GM23338 (cell line): ENCODE results near the gene NFE2L1. TPM values are rescaled to one million over a fixed set of nuclear protein-coding genes. Genes with fewer than 3 reads are reported as not detected.
A peak's percentile ranks its signal among the peaks of the same experiment; 100 is the strongest.

ENCODE experiments used
- ATAC-seq: fragments of 200-7000 bp; cut with Tn5 transposase; 3 replicates; pipeline ENCODE4 v1.9.1; 2020
- DNase-seq: peaks from one replicate; pipeline ENCODE4 v3.0.0-alpha.2; 2015; ENCODE audit warnings: low spot score
- H2AFZ ChIP-seq: fragments of 200-600 bp; sonication (generic); 2 replicates; pipeline ENCODE4 v1.8.0; 2016; ENCODE audit warnings: antibody characterized with exemption, mild to moderate bottlenecking, moderate library complexity
- H3F3A ChIP-seq: fragments of 200-600 bp; sonication (generic); replicated peaks from 2 replicates; pipeline ENCODE4 v1.8.0; 2017; ENCODE audit warnings: antibody characterized with exemption, mixed run types, low read depth
- H3K27ac ChIP-seq: fragments of 200-600 bp; sonication (generic); 2 replicates; pipeline ENCODE4 v1.6.1; 2016; ENCODE audit warnings: low read depth
- H3K27me3 ChIP-seq: fragments of 200-600 bp; sonication (generic); 2 replicates; pipeline ENCODE4 v1.8.0; 2016; ENCODE audit warnings: mild to moderate bottlenecking, mixed run types, moderate library complexity; ENCODE audit not compliant: insufficient read depth
- H3K36me3 ChIP-seq: fragments of 200-600 bp; sonication (generic); 2 replicates; pipeline ENCODE4 v1.8.0; 2016; ENCODE audit warnings: mild to moderate bottlenecking; ENCODE audit not compliant: insufficient read depth
- H3K4me1 ChIP-seq: fragments of 200-600 bp; sonication (generic); 2 replicates; pipeline ENCODE4 v1.8.0; 2016; ENCODE audit warnings: mild to moderate bottlenecking, moderate library complexity; ENCODE audit not compliant: insufficient read depth
- H3K4me2 ChIP-seq: fragments of 200-600 bp; sonication (generic); 2 replicates; pipeline ENCODE4 v1.7.1; 2017; ENCODE audit warnings: mixed run types
- H3K4me3 ChIP-seq: fragments of 200-600 bp; sonication (generic); 2 replicates; pipeline ENCODE4 v1.6.1; 2016; ENCODE audit warnings: mixed run types
- H3K79me2 ChIP-seq: fragments of 200-600 bp; sonication (generic); replicated peaks from 2 replicates; pipeline ENCODE4 v1.8.0; 2017; ENCODE audit warnings: mild to moderate bottlenecking; ENCODE audit not compliant: insufficient read depth
- H3K9me2 ChIP-seq: fragments of 200-600 bp; sonication (generic); 2 replicates; pipeline ENCODE4 v1.8.0; 2017; ENCODE audit not compliant: insufficient read depth
- H4K20me1 ChIP-seq: fragments of 200-600 bp; sonication (generic); replicated peaks from 2 replicates; pipeline ENCODE4 v1.8.0; 2017; ENCODE audit warnings: mild to moderate bottlenecking; ENCODE audit not compliant: insufficient read depth
- H3K27ac Mint-ChIP-seq: 2 replicates; pipeline ENCODE4 v1.8.0; 2020; ENCODE audit warnings: inconsistent platforms, mild to moderate bottlenecking, moderate library complexity, mixed read lengths
- H3K27me3 Mint-ChIP-seq: 3 replicates; pipeline ENCODE4 v1.8.0; 2022; ENCODE audit warnings: low read depth, mild to moderate bottlenecking, moderate library complexity, mixed read lengths, inconsistent platforms; ENCODE audit not compliant: insufficient read depth, poor library complexity
- H3K36me3 Mint-ChIP-seq: 3 replicates; pipeline ENCODE4 v1.8.0; 2021; ENCODE audit warnings: low read depth, mild to moderate bottlenecking, inconsistent platforms, moderate library complexity, mixed read lengths
- H3K4me1 Mint-ChIP-seq: 3 replicates; pipeline ENCODE4 v1.8.0; 2020; ENCODE audit warnings: mild to moderate bottlenecking, inconsistent platforms, mixed read lengths
- H3K4me3 Mint-ChIP-seq: 3 replicates; pipeline ENCODE4 v1.8.0; 2021; ENCODE audit warnings: moderate library complexity, mild to moderate bottlenecking, inconsistent platforms, mixed read lengths
- H3K9me3 Mint-ChIP-seq: 3 replicates; pipeline ENCODE4 v1.8.0; 2020; ENCODE audit warnings: moderate library complexity, mild to moderate bottlenecking, inconsistent platforms, mixed read lengths
- CREB1 ChIP-seq: fragments of 250-450 bp; sonication (Bioruptor Pico); IDR thresholded peaks from 2 replicates; pipeline ENCODE4 v1.5.0; 2020; ENCODE audit warnings: low read depth, mild to moderate bottlenecking, moderate library complexity
- CTCF ChIP-seq, 2 experiments: fragments of 200-600 bp in 1 of 2; sonication (generic) in 1 of 2; conservative IDR thresholded peaks; 2 replicates each; pipeline versions ENCODE4 v1.5.1 to v1.6.1; 2016 to 2017; ENCODE audit warnings: antibody characterized with exemption in 2 of 2, low read depth in 2 of 2, mild to moderate bottlenecking in 2 of 2, moderate library complexity in 1 of 2
- ETS1 ChIP-seq: IDR thresholded peaks from 2 replicates; pipeline ENCODE4 v1.6.1; 2016; ENCODE audit warnings: antibody characterized with exemption
- EZH2 ChIP-seq: fragments of 200-600 bp; sonication (generic); IDR thresholded peaks from one replicate; pipeline ENCODE4 v1.8.0; 2017; ENCODE audit warnings: antibody characterized with exemption, mild to moderate bottlenecking, low read depth; ENCODE audit not compliant: unreplicated experiment
- EZH2phosphoT487 ChIP-seq: fragments of 200-600 bp; sonication (generic); IDR thresholded peaks from one replicate; pipeline ENCODE4 v1.8.1; 2018; ENCODE audit warnings: antibody characterized with exemption; ENCODE audit not compliant: unreplicated experiment
- JUNB ChIP-seq: IDR thresholded peaks from one replicate; pipeline ENCODE4 v1.6.1; 2016; ENCODE audit warnings: antibody characterized with exemption; ENCODE audit not compliant: unreplicated experiment
- NANOG ChIP-seq: IDR thresholded peaks from 2 replicates; pipeline ENCODE4 v1.6.1; 2016; ENCODE audit warnings: antibody characterized with exemption, borderline replicate concordance
- POLR2AphosphoS5 ChIP-seq: IDR thresholded peaks from 2 replicates; pipeline ENCODE4 v1.6.1; 2016; ENCODE audit warnings: antibody characterized with exemption, low read depth
- REST ChIP-seq: IDR thresholded peaks from one replicate; pipeline ENCODE4 v1.6.1; 2018; ENCODE audit warnings: antibody characterized with exemption; ENCODE audit not compliant: unreplicated experiment
- STAT1 ChIP-seq: IDR thresholded peaks from one replicate; pipeline ENCODE4 v1.6.1; 2016; ENCODE audit warnings: antibody characterized with exemption; ENCODE audit not compliant: unreplicated experiment
- ZNF114 ChIP-seq: fragments of 250-450 bp; sonication (Bioruptor Pico); IDR thresholded peaks from 2 replicates; pipeline ENCODE4 v1.5.0; 2020; ENCODE audit warnings: mild to moderate bottlenecking, moderate library complexity
- ZNF331 ChIP-seq: fragments of 250-450 bp; sonication (Bioruptor Pico); IDR thresholded peaks from 2 replicates; pipeline ENCODE4 v1.5.0; 2020; ENCODE audit warnings: low read depth, mild to moderate bottlenecking, moderate library complexity
- polyA plus RNA-seq: library from polyadenylated mRNA; unstranded; fragments of >200 nt; fragmentation: Nextera tagmentation; extraction: Ambion mirVana; gene quantifications from 2 replicates; pipeline ENCODE4 v1.2.1, GENCODE V29; 2016
- total RNA-seq: library from RNA; depleted of rRNA; stranded (reverse); fragments of >200 nt; shearing (Covaris generic); gene quantifications from 2 replicates; pipeline ENCODE4 v1.2.3, GENCODE V29; 2014

The NFE2L1 gene
- total and polyA plus RNA-seq, 2 experiments from 2014 or later: 39.9 to 138 TPM

- peak overlapping the region; percentile 78 for H3K4me3 Mint-ChIP-seq
- no peaks in the 10 kb centered on the region for H3K79me2 ChIP-seq
- peak overlapping the region; percentile 83 for H3K4me2 ChIP-seq
- DNase-seq: peak; percentile 63
- peaks cover 36% of the 10 kb centered on the region for H3K27me3 ChIP-seq
- no peaks in the 10 kb centered on the region; the same call in 2 of the 3 replicates for H3K36me3 Mint-ChIP-seq
- H3K4me3 ChIP-seq: peak overlapping the region; percentile 58
- H3F3A ChIP-seq: peaks cover 12% of the 10 kb centered on the region; the same call in 1 of the 2 replicates
- peaks cover 28% of the 10 kb centered on the region for H3K27me3 Mint-ChIP-seq
- peaks cover 6% of the 10 kb centered on the region; the same call in 1 of the 2 replicates for H3K4me1 ChIP-seq
- H3K9me2 ChIP-seq: no peaks in the 10 kb centered on the region
- TF ChIP-seq ZNF331 (CRISPR knock-in tag): no peak
- peak; percentile 48 for TF ChIP-seq EZH2
- H4K20me1 ChIP-seq: no peaks in the 10 kb centered on the region; the same call in 1 of the 2 replicates
- no peak overlapping the region for H3K27ac ChIP-seq
- ATAC-seq: peak; percentile 54
- H2AFZ ChIP-seq: peak overlapping the region; percentile 99
- H3K9me3 Mint-ChIP-seq: no peaks in the 10 kb centered on the region
- peaks cover 8% of the 10 kb centered on the region; the same call in 2 of the 3 replicates for H3K4me1 Mint-ChIP-seq
- H3K27ac Mint-ChIP-seq: no peak overlapping the region
- no peaks in the 10 kb centered on the region for H3K36me3 ChIP-seq
These were observed 10.3 kb upstream of the NFE2L1 start for GRCh38 chr17:48037838-48038323.

GRCh38 chr17:48038687-48039086 lies 9.5 kb upstream of the NFE2L1 start:
- H3K36me3 ChIP-seq: no peaks in the 10 kb centered on the region
- no peaks in the 10 kb centered on the region for H3K79me2 ChIP-seq
- Mint-ChIP-seq H3K9me3 (no peaks in the 10 kb centered on the region), H3K4me1 (peaks cover 8% of the 10 kb centered on the region; the same call in 2 of the 3 replicates), H3K4me3 (peak overlapping the region; percentile 40; the same call in 1 of the 3 replicates), H3K27me3 (peaks cover 28% of the 10 kb centered on the region), H3K36me3 (no peaks in the 10 kb centered on the region; the same call in 2 of the 3 replicates), H3K27ac (no peak overlapping the region)
- H4K20me1 ChIP-seq: no peaks in the 10 kb centered on the region; the same call in 1 of the 2 replicates
- peaks cover 12% of the 10 kb centered on the region; the same call in 1 of the 2 replicates for H3F3A ChIP-seq
- no peak overlapping the region; the same call in 1 of the 2 replicates for H2AFZ ChIP-seq
- no peak overlapping the region for H3K4me3 ChIP-seq
- peaks cover 6% of the 10 kb centered on the region; the same call in 1 of the 2 replicates for H3K4me1 ChIP-seq
- peaks cover 36% of the 10 kb centered on the region for H3K27me3 ChIP-seq
- ATAC-seq (no peak), DNase-seq (no peak)
- no peak overlapping the region for H3K27ac ChIP-seq
- H3K4me2 ChIP-seq: no peak overlapping the region
- H3K9me2 ChIP-seq: no peaks in the 10 kb centered on the region
- no peak for TF ChIP-seq POLR2AphosphoS5
- TF ChIP-seq CREB1 (CRISPR knock-in tag): no peak
- no peak for TF ChIP-seq EZH2phosphoT487
- no peak for TF ChIP-seq ZNF331 (CRISPR knock-in tag)
- TF ChIP-seq EZH2: no peak
- TF ChIP-seq ZNF114 (CRISPR knock-in tag): no peak
- TF ChIP-seq ETS1: no peak
- no peak for TF ChIP-seq REST
- no peak for TF ChIP-seq STAT1
- TF ChIP-seq NANOG: no peak
- no peak for TF ChIP-seq CTCF (conservative IDR thresholded peaks at IDR 0.05; ENCODE audit: low read depth in 2 of 2)
- TF ChIP-seq JUNB: no peak
